Mammary epithelial cell (primary cell): ENCODE results near the gene ZBTB46.

Source experiments
- EZH2 ChIP-seq: IDR thresholded peaks from 2 replicates; pipeline ENCODE4 v1.6.1; 2012; ENCODE audit warnings: low read length, inconsistent platforms, borderline replicate concordance
- TF ChIP-seq, protein P1 (sequence below), 2 donors: IDR thresholded peaks in 1 of 2; conservative IDR thresholded peaks in 1 of 2; 2 replicates each; pipeline ENCODE4 v1.5.1; 2011 to 2012; ENCODE audit warnings: inconsistent platforms in 2 of 2, low read length in 2 of 2, mild to moderate bottlenecking in 2 of 2, control low read depth in 1 of 2, low read depth in 1 of 2; ENCODE audit not compliant: insufficient read depth in 1 of 2; ENCODE audit errors: extremely low read depth in 1 of 2

GRCh38 chr20:63751471-63752271, 79.4 kb downstream of the ZBTB46 start:
- TF ChIP-seq, protein P1, sequence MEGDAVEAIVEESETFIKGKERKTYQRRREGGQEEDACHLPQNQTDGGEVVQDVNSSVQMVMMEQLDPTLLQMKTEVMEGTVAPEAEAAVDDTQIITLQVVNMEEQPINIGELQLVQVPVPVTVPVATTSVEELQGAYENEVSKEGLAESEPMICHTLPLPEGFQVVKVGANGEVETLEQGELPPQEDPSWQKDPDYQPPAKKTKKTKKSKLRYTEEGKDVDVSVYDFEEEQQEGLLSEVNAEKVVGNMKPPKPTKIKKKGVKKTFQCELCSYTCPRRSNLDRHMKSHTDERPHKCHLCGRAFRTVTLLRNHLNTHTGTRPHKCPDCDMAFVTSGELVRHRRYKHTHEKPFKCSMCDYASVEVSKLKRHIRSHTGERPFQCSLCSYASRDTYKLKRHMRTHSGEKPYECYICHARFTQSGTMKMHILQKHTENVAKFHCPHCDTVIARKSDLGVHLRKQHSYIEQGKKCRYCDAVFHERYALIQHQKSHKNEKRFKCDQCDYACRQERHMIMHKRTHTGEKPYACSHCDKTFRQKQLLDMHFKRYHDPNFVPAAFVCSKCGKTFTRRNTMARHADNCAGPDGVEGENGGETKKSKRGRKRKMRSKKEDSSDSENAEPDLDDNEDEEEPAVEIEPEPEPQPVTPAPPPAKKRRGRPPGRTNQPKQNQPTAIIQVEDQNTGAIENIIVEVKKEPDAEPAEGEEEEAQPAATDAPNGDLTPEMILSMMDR (conservative IDR thresholded peaks at IDR 0.05 in 1 of 2, IDR thresholded peaks at IDR 0.05 in 1 of 2; ENCODE audit: extremely low read depth in 1 of 2, insufficient read depth in 1 of 2, low read depth in 1 of 2, low read length in 2 of 2): no peak
- TF ChIP-seq EZH2: no peak
